PFSK-1 (cell line): ENCODE data around the gene ADAMTS9.

ENCODE experiments used
- FOXP2 ChIP-seq: optimal IDR thresholded peaks from 2 replicates; pipeline ENCODE3; 2011; ENCODE audit warnings: borderline replicate concordance, control low read depth, inconsistent platforms; ENCODE audit not compliant: insufficient read depth; ENCODE audit errors: extremely low read length, extremely low read depth
- POLR2AphosphoS5 ChIP-seq: IDR thresholded peaks from 2 replicates; pipeline ENCODE4 v1.6.1; 2012; ENCODE audit warnings: low read depth, mild to moderate bottlenecking, control low read depth, low read length, moderate library complexity
- REST ChIP-seq, 2 experiments: IDR thresholded peaks; 2 replicates each; pipeline versions ENCODE4 v1.6.1 to v1.8.0; 2011 to 2012; ENCODE audit warnings: low read depth in 2 of 2, low read length in 2 of 2, control low read depth in 1 of 2, inconsistent platforms in 1 of 2, mild to moderate bottlenecking in 1 of 2, moderate library complexity in 1 of 2; ENCODE audit not compliant: insufficient read depth in 1 of 2
- SIN3A ChIP-seq: IDR thresholded peaks from 2 replicates; pipeline ENCODE4 v1.6.1; 2012; ENCODE audit warnings: mild to moderate bottlenecking, low read length, moderate library complexity, borderline replicate concordance; ENCODE audit not compliant: insufficient read depth
- TAF1 ChIP-seq: IDR thresholded peaks from 2 replicates; pipeline ENCODE4 v1.6.1; 2012; ENCODE audit warnings: low read length, control low read depth, borderline replicate concordance; ENCODE audit not compliant: insufficient read depth

The ADAMTS9 gene

GRCh38 chr3:64655160-64655559, 32.6 kb downstream of the ADAMTS9 start:
- no peak for TF ChIP-seq REST (IDR thresholded peaks at IDR 0.05; ENCODE audit: insufficient read depth in 1 of 2, low read depth in 2 of 2, low read length in 2 of 2)
- no peak for TF ChIP-seq POLR2AphosphoS5
- TF ChIP-seq TAF1: no peak
- no peak for TF ChIP-seq SIN3A
- TF ChIP-seq FOXP2: no peak

- no peak for TF ChIP-seq TAF1
- no peak for TF ChIP-seq FOXP2
- TF ChIP-seq SIN3A: no peak
- no peak for TF ChIP-seq POLR2AphosphoS5
- no peak for TF ChIP-seq REST (IDR thresholded peaks at IDR 0.05; ENCODE audit: insufficient read depth in 1 of 2, low read depth in 2 of 2, low read length in 2 of 2)
Observed at GRCh38 chr3:64654013-64654412, 33.8 kb downstream of the ADAMTS9 start.

GRCh38 chr3:64653101-64653500, 34.7 kb downstream of the ADAMTS9 start:
- no peak for TF ChIP-seq REST (IDR thresholded peaks at IDR 0.05; ENCODE audit: insufficient read depth in 1 of 2, low read depth in 2 of 2, low read length in 2 of 2)

- no peak for TF ChIP-seq FOXP2
- TF ChIP-seq TAF1: no peak
- TF ChIP-seq SIN3A: no peak
- TF ChIP-seq POLR2AphosphoS5: no peak
Observed at GRCh38 chr3:64651741-64652241, 36.0 kb downstream of the ADAMTS9 start.

GRCh38 chr3:64651303-64651702, 36.5 kb downstream of the ADAMTS9 start:
- TF ChIP-seq TAF1 (no peak), POLR2AphosphoS5 (no peak)

GRCh38 chr3:64650715-64651114, 37.1 kb downstream of the ADAMTS9 start:
- TF ChIP-seq FOXP2: no peak

GRCh38 chr3:64650096-64650622, 37.6 kb downstream of the ADAMTS9 start:
- no peak for TF ChIP-seq TAF1
- TF ChIP-seq REST (IDR thresholded peaks at IDR 0.05; ENCODE audit: insufficient read depth in 1 of 2, low read depth in 2 of 2, low read length in 2 of 2): no peak
- no peak for TF ChIP-seq FOXP2
- TF ChIP-seq POLR2AphosphoS5: no peak
- TF ChIP-seq SIN3A: no peak
